Stimulated activated CD8-positive, alpha-beta memory T cell treated with anti-CD3 and anti-CD28 coated beads, Interleukin-2, amount 100 ng/mL, for 48 hours (primary cell): ENCODE data around the gene ADGRD1.
A peak's percentile ranks its signal among the peaks of the same experiment; 100 is the strongest.
"Not testable (repeated sequence)": the region's sequence is repeated elsewhere in the genome, so short reads cannot be mapped to it uniquely, and the experiment has no call there.

Source experiments
- DNase-seq, 2 donors: peaks; one replicate each; pipeline ENCODE4 v3.0.0-alpha.2; 2020; ENCODE audit warnings: low read depth in 2 of 2

ADGRD1 gene

DNA sequence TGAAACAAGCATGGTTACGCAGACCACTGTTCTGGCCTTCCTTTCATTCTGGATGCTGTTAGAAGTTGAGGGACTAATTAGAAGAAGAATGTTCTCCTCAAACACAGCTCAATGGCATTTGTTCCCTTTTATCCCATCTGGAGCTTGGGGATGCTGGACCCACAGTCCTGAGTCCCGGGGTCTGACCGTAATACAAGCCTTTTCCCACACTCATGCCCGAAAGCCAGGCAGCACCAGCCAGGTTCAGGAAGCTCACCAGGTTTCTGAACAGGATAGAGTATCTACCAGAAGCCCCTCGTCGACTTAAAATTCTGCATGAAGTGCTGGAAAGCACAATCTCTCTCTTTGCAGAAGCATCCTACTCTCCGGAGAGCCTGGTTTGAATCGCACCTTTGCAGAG is 165.6 kb downstream of the ADGRD1 start:
- DNase-seq, result not testable (repeated sequence)

DNA sequence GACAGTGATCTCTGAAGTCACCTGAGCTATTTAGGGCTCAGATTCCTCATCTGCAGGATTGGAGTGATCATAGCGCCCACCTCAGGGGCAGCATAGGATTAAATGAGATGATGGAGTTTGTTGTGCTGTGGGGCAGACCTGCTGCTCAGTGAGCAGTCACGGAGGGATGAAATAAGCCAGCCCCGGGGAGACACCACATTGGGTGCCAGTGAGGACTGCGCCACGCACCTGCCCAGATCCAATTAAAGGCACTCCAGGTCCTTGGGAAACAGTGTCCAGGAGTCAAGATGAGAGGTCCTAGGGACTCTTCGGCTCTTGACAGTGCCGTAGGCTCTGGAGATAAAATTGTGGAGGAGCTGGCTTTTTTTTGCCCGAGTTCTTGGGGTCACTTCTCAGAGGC is 166.2 kb downstream of the ADGRD1 start:
- no peak for DNase-seq

- DNase-seq, result no peak
These were observed 167.1 kb downstream of the ADGRD1 start for GRCh38 chr12:131120831-131121271.

GRCh38 chr12:131121705-131122405 is 168.1 kb downstream of the ADGRD1 start:
- no peak for DNase-seq

DNA sequence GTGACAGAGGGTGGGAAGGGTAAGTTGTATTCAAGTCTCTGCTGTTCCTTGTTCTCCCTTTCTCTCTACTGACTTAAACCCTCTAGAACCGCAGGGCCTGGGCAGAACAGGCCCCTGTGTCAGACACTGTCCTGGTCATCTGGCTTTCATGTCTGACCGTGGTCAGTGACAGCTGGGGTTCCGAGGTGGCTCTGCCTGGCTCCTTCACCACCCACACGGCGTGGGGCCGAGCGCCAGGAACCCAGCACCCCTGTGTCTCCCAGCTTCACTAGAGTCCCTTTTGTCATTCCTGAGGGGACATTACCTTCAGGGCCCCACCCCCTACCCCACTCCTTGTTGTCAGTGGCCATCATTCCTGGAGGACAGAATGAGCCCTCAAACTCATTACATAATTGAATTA is 168.9 kb downstream of the ADGRD1 start:
- no peak for DNase-seq

DNA sequence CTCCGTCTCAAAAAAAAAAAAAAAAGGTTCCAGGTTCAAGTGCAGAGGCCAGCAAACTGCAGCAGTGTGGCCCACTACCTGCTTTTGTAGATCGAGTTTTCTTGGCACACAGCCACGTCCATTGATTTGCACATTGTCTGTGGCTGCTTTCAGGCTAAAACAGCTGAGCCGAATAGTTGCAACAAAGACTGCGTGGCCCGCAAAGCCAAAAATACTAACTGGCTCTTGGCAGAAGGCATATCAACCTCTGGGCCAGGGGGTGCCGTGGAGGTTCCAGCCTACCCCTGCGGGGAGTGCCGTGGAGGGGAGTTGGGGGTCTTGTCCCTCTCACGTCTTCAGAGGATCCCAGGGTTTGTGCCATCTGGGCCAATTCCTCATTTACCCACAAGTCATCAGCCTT is 170.1 kb downstream of the ADGRD1 start:
- DNase-seq, result no peak

GRCh38 chr12:131124487-131125280 is 171.0 kb downstream of the ADGRD1 start:
- DNase-seq, result no peak

DNA sequence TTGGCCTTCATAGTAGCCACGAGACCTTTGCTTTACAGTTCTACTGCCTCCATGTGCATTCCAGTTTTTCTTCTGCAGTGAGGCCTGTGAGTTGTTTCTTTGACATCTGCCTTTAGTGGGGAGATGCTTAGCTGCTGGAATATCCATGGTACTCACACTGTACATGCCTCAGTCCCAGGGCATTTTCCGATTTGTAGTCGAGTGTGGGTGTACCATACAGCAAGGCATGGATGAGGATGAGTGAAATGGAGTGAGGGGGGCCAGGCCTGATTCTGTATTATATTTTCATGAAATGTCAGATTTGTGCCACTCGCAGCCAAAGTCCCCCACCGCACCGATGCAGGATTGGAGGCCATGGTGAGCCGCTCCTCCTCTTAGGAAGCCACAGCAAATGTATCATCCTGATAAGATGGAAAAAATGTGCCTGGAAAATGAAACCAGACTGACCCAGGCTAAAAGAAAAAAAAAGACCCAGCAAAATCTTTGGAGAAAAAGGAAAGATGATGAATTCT is 173.0 kb downstream of the ADGRD1 start:
- DNase-seq, result no peak

DNA sequence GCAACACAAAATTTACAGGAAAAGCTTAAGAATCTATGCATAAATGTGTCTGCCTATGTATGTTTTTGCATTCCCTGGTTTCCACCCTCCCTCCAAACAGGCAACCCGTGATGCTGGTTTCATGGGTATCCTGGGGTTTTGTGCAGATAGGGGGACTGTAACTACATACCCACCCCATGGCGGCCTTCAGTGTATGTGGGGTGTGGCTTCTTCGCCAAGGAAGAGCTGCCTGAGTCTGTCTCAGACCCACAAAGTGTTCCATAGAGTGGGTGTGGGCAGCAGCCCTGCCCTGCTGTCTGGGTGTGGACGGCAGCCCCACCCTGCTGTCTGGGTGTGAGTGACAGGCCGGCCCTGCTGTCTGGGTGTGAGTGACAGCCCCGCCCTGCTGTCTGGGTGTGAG is 174.8 kb downstream of the ADGRD1 start:
- no peak for DNase-seq

- DNase-seq, result not testable (repeated sequence)
These were observed 175.4 kb downstream of the ADGRD1 start for GRCh38 chr12:131128966-131129619.

GRCh38 chr12:131129839-131130238 is 176.1 kb downstream of the ADGRD1 start:
- DNase-seq, result no peak

DNA sequence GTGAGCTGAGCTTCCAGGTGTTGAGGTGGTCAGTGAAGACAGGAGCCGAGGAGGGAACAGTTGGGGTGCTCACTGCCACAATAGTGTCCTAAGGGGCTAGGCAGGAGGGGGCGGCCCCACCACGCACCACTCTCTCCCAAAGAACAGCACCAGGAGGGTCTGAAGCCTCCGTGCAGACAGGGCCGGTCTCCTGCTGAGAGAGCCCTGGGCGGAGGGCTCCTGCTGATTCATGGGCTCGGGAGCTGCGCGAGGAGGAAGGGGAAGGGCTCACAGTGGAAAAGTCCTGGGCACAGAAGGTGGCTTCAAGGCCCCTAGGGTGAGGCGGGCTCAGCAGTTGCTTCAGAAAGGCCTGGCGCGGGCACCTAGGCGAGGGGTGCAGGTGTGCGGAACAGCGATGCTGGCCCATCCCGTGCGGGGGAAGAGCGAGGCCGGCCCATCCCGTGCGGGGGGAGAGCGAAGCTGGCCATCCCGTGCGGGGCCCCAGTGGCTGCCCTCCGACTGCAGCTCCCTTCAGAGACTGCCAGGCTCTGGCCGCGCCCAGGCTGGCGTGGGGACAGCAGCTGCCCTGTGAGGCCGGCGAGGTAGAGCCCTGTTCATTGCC is 176.7 kb downstream of the ADGRD1 start:
- no peak for DNase-seq

GRCh38 chr12:131131077-131131807 is 177.5 kb downstream of the ADGRD1 start:
- no peak for DNase-seq

DNA sequence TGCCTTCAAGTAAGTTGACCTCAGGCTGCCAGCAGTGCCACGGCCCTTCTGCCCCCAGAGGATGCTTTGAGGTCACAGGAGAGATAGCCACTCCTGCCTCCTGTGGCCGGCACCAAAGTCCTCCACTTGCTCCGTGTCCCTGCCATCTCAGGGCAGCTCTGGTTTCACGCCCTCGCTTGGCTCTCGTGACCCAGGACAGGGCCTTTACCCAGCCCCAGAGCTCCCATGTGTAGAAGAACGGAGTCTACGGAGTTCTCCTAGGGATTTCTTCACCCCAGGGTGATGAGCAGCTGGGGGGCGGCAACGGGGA is 178.1 kb downstream of the ADGRD1 start:
- DNase-seq, result no peak

- peak; percentile 69 to 71 for DNase-seq
These were observed 178.6 kb downstream of the ADGRD1 start for GRCh38 chr12:131132118-131132892.

DNA sequence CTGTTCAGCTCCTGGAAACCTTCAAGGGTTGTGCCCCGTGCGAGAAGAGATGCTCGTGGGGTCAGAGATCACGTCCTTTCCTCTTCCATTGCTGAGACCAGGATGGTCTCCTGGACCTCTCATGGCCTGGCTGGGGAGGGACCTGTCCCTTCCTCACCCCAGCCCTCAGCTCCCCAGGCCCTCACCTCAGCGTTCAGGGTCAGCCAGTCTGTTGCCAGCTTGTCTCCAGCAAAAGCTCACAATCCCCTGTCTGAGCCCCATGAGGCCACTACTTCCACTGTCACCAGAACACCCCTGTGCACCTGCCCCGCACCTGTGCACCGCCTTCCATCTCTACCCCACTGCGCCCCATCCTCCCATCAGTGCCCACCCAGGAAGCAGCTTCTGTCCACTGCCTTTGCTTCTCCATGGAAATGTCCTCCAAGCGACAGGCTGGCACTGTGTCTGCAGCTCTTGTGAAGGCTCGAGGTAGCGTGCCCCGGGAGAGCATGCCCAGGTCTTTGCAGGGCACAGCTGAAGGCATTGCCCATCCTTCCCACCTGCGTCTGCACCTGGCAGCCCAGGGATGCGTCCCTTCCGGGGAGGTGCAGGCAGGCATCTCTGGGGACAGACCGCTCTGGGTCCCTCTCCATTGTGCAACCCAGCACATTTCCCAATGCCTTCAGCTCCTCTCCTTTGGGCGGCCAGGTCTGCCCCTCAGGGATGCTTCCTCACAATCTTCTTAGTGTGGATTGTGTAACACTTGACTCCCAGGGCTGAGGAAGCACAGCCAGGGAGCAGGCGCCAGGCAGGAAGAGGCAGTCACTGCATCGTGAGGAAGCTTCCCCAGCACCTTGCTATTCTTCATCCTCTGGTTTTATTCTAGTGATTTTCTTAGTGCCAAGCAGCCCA is 179.6 kb downstream of the ADGRD1 start:
- no peak for DNase-seq

DNA sequence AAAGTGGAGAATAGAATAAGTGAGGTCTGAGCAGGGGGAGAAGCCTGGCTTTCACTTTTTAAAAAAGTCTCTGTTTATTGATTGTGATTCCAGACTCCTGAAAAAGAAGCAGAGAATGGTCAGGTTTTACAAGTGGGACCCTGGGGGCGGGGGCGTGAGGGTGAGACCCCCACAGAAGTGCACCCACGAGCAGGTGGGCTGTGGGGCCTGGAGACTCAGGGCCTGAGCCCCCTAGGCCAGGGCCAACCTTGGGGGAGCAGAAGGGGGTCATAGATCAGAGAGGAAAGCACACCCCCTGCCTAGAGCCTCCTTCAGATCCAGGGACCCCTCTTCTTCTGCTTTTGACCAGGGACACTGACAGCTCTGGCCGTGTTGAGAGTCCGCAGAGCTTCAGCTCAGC is 180.3 kb downstream of the ADGRD1 start:
- DNase-seq, result no peak

DNA sequence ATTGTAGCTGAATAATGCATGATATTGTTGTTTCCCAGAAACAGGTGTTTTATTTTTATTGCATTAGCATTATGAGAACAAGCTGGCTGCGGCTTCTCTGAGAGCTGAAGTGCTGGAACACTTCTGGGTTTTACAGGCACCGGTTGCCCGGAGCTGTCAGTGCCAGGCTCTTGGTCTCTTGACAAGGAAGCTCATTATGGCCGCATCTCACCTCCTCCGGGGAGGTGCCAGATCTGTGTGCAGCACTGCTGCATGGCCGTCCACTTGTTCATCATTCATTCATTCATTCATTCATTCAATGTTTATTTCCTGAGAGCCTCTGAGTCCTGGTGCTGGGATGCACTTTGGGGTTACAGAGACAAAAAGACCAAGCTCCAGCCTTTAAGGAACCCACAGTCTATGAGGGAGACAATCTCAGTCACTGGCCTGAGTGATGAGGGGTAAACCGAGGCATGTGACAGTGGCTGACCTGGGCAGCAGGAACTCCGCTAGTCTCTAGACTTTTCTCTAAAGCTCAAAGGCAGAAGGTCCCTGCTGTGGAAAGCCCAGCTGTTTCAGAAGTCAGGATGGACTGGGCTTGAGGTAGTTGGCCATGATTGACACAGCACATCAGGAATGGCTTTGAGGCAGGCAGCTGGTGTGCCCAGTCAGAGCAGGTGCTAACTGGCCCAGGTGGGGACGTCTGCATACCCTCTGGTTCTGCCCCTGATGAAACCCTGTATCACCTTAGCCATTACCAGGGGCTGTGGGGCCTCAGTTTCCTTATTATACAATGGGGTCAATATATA is 181.0 kb downstream of the ADGRD1 start:
- no peak for DNase-seq

DNA sequence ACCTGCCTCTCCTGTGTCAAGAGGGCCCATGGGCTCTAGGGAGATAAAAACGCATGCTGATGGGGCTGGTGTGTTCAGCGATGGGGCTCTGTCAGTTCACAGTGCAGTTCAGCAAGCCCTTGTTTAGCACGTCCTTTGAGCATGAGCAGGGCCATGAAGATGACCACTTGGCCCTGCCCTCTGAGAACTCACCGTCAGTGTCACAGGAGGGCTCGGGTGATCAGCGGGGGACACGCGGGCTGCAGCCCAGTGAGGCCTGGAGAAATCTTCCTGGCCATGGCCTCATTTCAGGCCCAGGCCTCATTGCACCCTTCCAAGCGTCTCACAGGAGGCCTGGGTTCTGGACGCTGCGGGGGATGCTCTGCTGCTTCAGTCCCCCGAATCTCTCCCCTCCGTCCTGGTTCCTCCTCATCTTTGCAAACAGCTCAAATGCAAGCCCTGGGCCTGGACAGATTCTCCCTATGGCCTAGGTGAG is 181.6 kb downstream of the ADGRD1 start:
- DNase-seq, result no peak
